GM23338 (cell line): ENCODE data around the gene SIAH1.

Source experiments
- EZH2 ChIP-seq: fragments of 200-600 bp; sonication (generic); IDR thresholded peaks from one replicate; pipeline ENCODE4 v1.8.0; 2017; ENCODE audit warnings: antibody characterized with exemption, mild to moderate bottlenecking, low read depth; ENCODE audit not compliant: unreplicated experiment
- EZH2phosphoT487 ChIP-seq: fragments of 200-600 bp; sonication (generic); IDR thresholded peaks from one replicate; pipeline ENCODE4 v1.8.1; 2018; ENCODE audit warnings: antibody characterized with exemption; ENCODE audit not compliant: unreplicated experiment
- JUNB ChIP-seq: IDR thresholded peaks from one replicate; pipeline ENCODE4 v1.6.1; 2016; ENCODE audit warnings: antibody characterized with exemption; ENCODE audit not compliant: unreplicated experiment
- POLR2AphosphoS5 ChIP-seq: IDR thresholded peaks from 2 replicates; pipeline ENCODE4 v1.6.1; 2016; ENCODE audit warnings: antibody characterized with exemption, low read depth
- REST ChIP-seq: IDR thresholded peaks from one replicate; pipeline ENCODE4 v1.6.1; 2018; ENCODE audit warnings: antibody characterized with exemption; ENCODE audit not compliant: unreplicated experiment
- TF ChIP-seq, protein P1 (sequence below), 2 experiments: fragments of 200-600 bp in 1 of 2; sonication (generic) in 1 of 2; conservative IDR thresholded peaks; 2 replicates each; pipeline versions ENCODE4 v1.5.1 to v1.6.1; 2016 to 2017; ENCODE audit warnings: antibody characterized with exemption in 2 of 2, low read depth in 2 of 2, mild to moderate bottlenecking in 2 of 2, moderate library complexity in 1 of 2

GRCh38 chr16:48361012-48361411 lies 24.2 kb downstream of the SIAH1 start:
- TF ChIP-seq, protein P1, sequence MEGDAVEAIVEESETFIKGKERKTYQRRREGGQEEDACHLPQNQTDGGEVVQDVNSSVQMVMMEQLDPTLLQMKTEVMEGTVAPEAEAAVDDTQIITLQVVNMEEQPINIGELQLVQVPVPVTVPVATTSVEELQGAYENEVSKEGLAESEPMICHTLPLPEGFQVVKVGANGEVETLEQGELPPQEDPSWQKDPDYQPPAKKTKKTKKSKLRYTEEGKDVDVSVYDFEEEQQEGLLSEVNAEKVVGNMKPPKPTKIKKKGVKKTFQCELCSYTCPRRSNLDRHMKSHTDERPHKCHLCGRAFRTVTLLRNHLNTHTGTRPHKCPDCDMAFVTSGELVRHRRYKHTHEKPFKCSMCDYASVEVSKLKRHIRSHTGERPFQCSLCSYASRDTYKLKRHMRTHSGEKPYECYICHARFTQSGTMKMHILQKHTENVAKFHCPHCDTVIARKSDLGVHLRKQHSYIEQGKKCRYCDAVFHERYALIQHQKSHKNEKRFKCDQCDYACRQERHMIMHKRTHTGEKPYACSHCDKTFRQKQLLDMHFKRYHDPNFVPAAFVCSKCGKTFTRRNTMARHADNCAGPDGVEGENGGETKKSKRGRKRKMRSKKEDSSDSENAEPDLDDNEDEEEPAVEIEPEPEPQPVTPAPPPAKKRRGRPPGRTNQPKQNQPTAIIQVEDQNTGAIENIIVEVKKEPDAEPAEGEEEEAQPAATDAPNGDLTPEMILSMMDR (conservative IDR thresholded peaks at IDR 0.05; ENCODE audit: low read depth in 2 of 2): no peak
- TF ChIP-seq POLR2AphosphoS5: no peak
- no peak for TF ChIP-seq EZH2
- TF ChIP-seq JUNB: no peak
- TF ChIP-seq REST: no peak
- no peak for TF ChIP-seq EZH2phosphoT487
